A549 treated with Hydrocortisone at 1 μM for 4 hours (cell line): Measurements from ENCODE around the gene OR56B1. TPM values are rescaled to one million over a fixed set of nuclear protein-coding genes. Genes with fewer than 3 reads are reported as not detected.

Source experiments
- total RNA-seq: library from RNA; stranded (reverse); fragments of 200-300 nt; extraction: Qiagen RNA extraction; gene quantifications from 5 replicates; pipeline ENCODE4 v1.2.3, GENCODE V29; 2022

The OR56B1 gene
- not detected in 5 replicates for total RNA-seq

GRCh38 chr11:5736396-5736795 is at the start of gene OR56B1:
OR56B1 (plus strand) TSS chr11:5736448; CDS start chr11:5736517, 69 bp downstream.

GRCh38 chr11:5689551-5689983 is 46.7 kb upstream of the OR56B1 start, which contains the start of gene TRIM22:
TRIM22 (plus strand) TSS chr11:5689790; CDS start chr11:5696233, 6,443 bp downstream.

GRCh38 chr11:5753943-5754342 is 17.7 kb downstream of the OR56B1 start, which contains the start of gene OR52N4:
OR52N4 (plus strand) TSS chr11:5754243; CDS start chr11:5754741, 498 bp downstream.

DNA sequence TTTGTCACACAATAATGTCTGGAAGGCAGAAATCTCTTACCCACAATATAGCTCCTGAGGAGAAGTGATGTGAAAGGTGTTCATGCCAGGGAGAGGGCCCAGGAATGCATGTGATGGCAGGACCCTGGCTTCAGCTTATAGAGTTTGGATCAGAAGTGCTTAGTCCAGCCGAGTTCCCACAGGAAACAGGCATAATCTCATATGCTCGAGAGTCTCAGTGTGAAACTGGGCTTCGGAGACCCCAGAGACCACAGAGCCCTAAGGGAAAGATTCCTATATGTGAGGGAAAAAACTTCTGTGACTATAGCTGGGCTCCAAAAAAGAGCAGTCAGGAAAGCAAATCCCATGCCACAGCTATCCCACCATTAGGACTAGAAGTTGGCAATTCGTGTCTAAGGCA is 47.0 kb downstream of the OR56B1 start, which contains the start of gene OR52N5:
OR52N5 (minus strand) TSS at position 101 of the 400 bp plus-strand sequence. CDS start 4,721 bp downstream, outside the sequence.

Other genes with a start within 250 kb of the OR56B1 start
- not detected in 5 replicates for gene OR52D1, start 247.8 kb upstream of the OR56B1 start, total RNA-seq
- not detected in 5 replicates for gene UBQLN3, start 226.5 kb upstream of the OR56B1 start, total RNA-seq
- gene UBQLNL, start 219.7 kb upstream of the OR56B1 start, total RNA-seq, result not detected in 5 replicates
- gene OR52H1, start 187.9 kb upstream of the OR56B1 start, total RNA-seq, result not detected in 5 replicates
- not detected in 5 replicates for gene OR52B6, start 155.6 kb upstream of the OR56B1 start, total RNA-seq
- 6.3 to 10.1 TPM (median 8.4 TPM) in 5 replicates for gene TRIM6, start 139.8 kb upstream of the OR56B1 start, total RNA-seq
- 2.6 to 4.0 TPM (median 3.2 TPM) in 5 replicates for gene TRIM34, start 111.4 kb upstream of the OR56B1 start, total RNA-seq
- gene TRIM5, start 51.4 kb upstream of the OR56B1 start, total RNA-seq, result 8.9 to 12.4 TPM (median 9.6 TPM) in 5 replicates
- gene TRIM22, start 46.7 kb upstream of the OR56B1 start, total RNA-seq, result 0.61 to 1.2 TPM (median 0.67 TPM) in 5 replicates
- gene OR52N4, start 17.8 kb downstream of the OR56B1 start, total RNA-seq, result not detected in 5 replicates
- not detected in 5 replicates for gene OR52N5, start 46.9 kb downstream of the OR56B1 start, total RNA-seq
- not detected in 5 replicates for gene OR52N1, start 54.8 kb downstream of the OR56B1 start, total RNA-seq
- gene OR52N2, start 72.5 kb downstream of the OR56B1 start, total RNA-seq, result not detected in 5 replicates
- gene OR52E6, start 105.4 kb downstream of the OR56B1 start, total RNA-seq, result not detected in 5 replicates
- not detected in 5 replicates for gene OR52E8, start 121.2 kb downstream of the OR56B1 start, total RNA-seq
- not detected in 5 replicates for gene OR52E4, start 144.2 kb downstream of the OR56B1 start, total RNA-seq
- gene OR52E5, start 156.8 kb downstream of the OR56B1 start, total RNA-seq, result not detected in 5 replicates
- not detected in 5 replicates for gene OR56A3, start 205.8 kb downstream of the OR56B1 start, total RNA-seq
- not detected in 5 replicates for gene OR56A5, start 232.0 kb downstream of the OR56B1 start, total RNA-seq